IMR-90 (cell line): ENCODE data around the gene ANKRD6. TPM values are rescaled to one million over a fixed set of nuclear protein-coding genes. Genes with fewer than 3 reads are reported as not detected.

Experiments used
- ATAC-seq: fragments of 200-7000 bp; cut with Tn5 transposase; 2 replicates; pipeline ENCODE4 v1.9.1; 2020; ENCODE audit warnings: low read depth, mild to moderate bottlenecking, moderate library complexity
- BruUV-seq: library from RNA; stranded (reverse); fragments of 400-500 nt; replicated peaks from 2 replicates; lab custom pipeline; 2021; lab: Mats Ljungman, UMichigan
- CTCF ChIA-PET: fragments of 300-600 bp; formaldehyde crosslinking; extraction: SDS; loops from one replicate; lab custom pipeline; 2021; ENCODE audit warnings: antibody characterized with exemption; lab: Yijun Ruan, JAX
- POLR2A ChIA-PET: fragments of 300-600 bp; sonication (Branson Sonifier 250); formaldehyde crosslinking; loops from one replicate; lab custom pipeline; 2022; ENCODE audit warnings: antibody characterized with exemption; ENCODE audit not compliant: unreplicated experiment; lab: Charles Lee
- DNase-seq: peaks from one replicate; pipeline ENCODE4 v3.0.0; 2013
- H2AFZ ChIP-seq: replicated peaks from 2 replicates; pipeline ENCODE3; 2013; ENCODE audit warnings: low read length, mild to moderate bottlenecking; ENCODE audit not compliant: poor library complexity
- H2AK5ac ChIP-seq: 2 replicates; pipeline ENCODE4 v1.6.1; 2013; ENCODE audit warnings: low read depth, low read length, inconsistent platforms
- H2AK9ac ChIP-seq: replicated peaks from 2 replicates; pipeline ENCODE3; 2013; ENCODE audit warnings: mild to moderate bottlenecking, low read depth, low read length, moderate library complexity; ENCODE audit not compliant: poor library complexity
- H2BK120ac ChIP-seq: 2 replicates; pipeline ENCODE4 v1.6.1; 2013; ENCODE audit warnings: low read depth, low read length, inconsistent platforms
- H2BK15ac ChIP-seq: 3 replicates; pipeline ENCODE4 v1.6.1; 2013; ENCODE audit warnings: low read depth, low read length, inconsistent platforms
- H2BK20ac ChIP-seq: 2 replicates; pipeline ENCODE4 v1.6.1; 2013; ENCODE audit warnings: low read depth, mild to moderate bottlenecking, inconsistent platforms, low read length, moderate library complexity
- H2BK5ac ChIP-seq: 2 replicates; pipeline ENCODE4 v1.6.1; 2013; ENCODE audit warnings: mild to moderate bottlenecking, low read depth, low read length, inconsistent platforms; ENCODE audit not compliant: poor library complexity, severe bottlenecking
- H3K14ac ChIP-seq: replicated peaks from 2 replicates; pipeline ENCODE4 v1.6.1; 2013; ENCODE audit warnings: low read depth, low read length, inconsistent platforms
- H3K18ac ChIP-seq: 2 replicates; pipeline ENCODE4 v1.6.1; 2013; ENCODE audit warnings: low read depth, low read length, control low read depth
- H3K23ac ChIP-seq: 2 replicates; pipeline ENCODE4 v1.6.1; 2013; ENCODE audit warnings: low read depth, low read length, inconsistent platforms
- H3K27ac ChIP-seq: 2 replicates; pipeline ENCODE4 v1.5.1; 2013; ENCODE audit warnings: mild to moderate bottlenecking, control low read depth, low read length; ENCODE audit not compliant: insufficient read depth
- H3K27me3 ChIP-seq: 2 replicates; pipeline ENCODE4 v1.6.1; 2013; ENCODE audit warnings: low read length; ENCODE audit not compliant: control insufficient read depth, insufficient read depth
- H3K36me3 ChIP-seq: 2 replicates; pipeline ENCODE4 v1.6.1; 2013; ENCODE audit warnings: low read length, mixed read lengths; ENCODE audit not compliant: control insufficient read depth, insufficient read depth
- H3K4ac ChIP-seq: 2 replicates; pipeline ENCODE4 v1.6.1; 2013; ENCODE audit warnings: low read depth, low read length, inconsistent platforms
- H3K4me1 ChIP-seq: 2 replicates; pipeline ENCODE4 v1.6.1; 2013; ENCODE audit warnings: low read length, mixed read lengths; ENCODE audit not compliant: control insufficient read depth, insufficient read depth
- H3K4me2 ChIP-seq: 2 replicates; pipeline ENCODE4 v1.6.1; 2013; ENCODE audit warnings: low read depth, mild to moderate bottlenecking, control low read depth, low read length, moderate library complexity
- H3K4me3 ChIP-seq: 2 replicates; pipeline ENCODE4 v1.5.1; 2013; ENCODE audit warnings: low read depth, mild to moderate bottlenecking, control low read depth, low read length, moderate library complexity; ENCODE audit not compliant: insufficient read depth
- H3K56ac ChIP-seq: 2 replicates; pipeline ENCODE4 v1.6.1; 2013; ENCODE audit warnings: low read length, inconsistent platforms; ENCODE audit not compliant: insufficient read depth; ENCODE audit errors: extremely low read depth
- H3K79me1 ChIP-seq, 2 experiments: 2 replicates each; pipeline ENCODE4 v1.6.1; 2013; ENCODE audit warnings: low read length in 2 of 2, inconsistent platforms in 1 of 2, low read depth in 1 of 2
- H3K9ac ChIP-seq: 2 replicates; pipeline ENCODE4 v1.6.1; 2013; ENCODE audit warnings: low read depth, low read length, control low read depth
- H3K9me1 ChIP-seq: 2 replicates; pipeline ENCODE4 v1.6.1; 2013; ENCODE audit warnings: low read length, inconsistent platforms; ENCODE audit not compliant: insufficient read depth
- H3K9me3 ChIP-seq: 2 replicates; pipeline ENCODE4 v1.6.1; 2013; ENCODE audit warnings: low read length; ENCODE audit not compliant: control insufficient read depth, insufficient read depth
- H4K20me1 ChIP-seq: 2 replicates; pipeline ENCODE4 v1.6.1; 2013; ENCODE audit warnings: low read length, inconsistent platforms; ENCODE audit not compliant: insufficient read depth
- H4K5ac ChIP-seq: 2 replicates; pipeline ENCODE4 v1.6.1; 2013; ENCODE audit warnings: mild to moderate bottlenecking, low read depth, low read length, control low read depth
- H4K8ac ChIP-seq, 2 experiments: 2 replicates each; pipeline ENCODE4 v1.6.1; 2013; ENCODE audit warnings: low read depth in 2 of 2, low read length in 2 of 2, control low read depth in 1 of 2, inconsistent platforms in 1 of 2
- H4K91ac ChIP-seq: 2 replicates; pipeline ENCODE4 v1.6.1; 2013; ENCODE audit warnings: low read depth, low read length, inconsistent platforms; ENCODE audit not compliant: insufficient read depth
- BHLHE40 ChIP-seq: fragments of 150-350 bp; IDR thresholded peaks from 2 replicates; pipeline ENCODE4 v1.6.1; 2016; ENCODE audit warnings: mild to moderate bottlenecking, low read depth, low read length
- CEBPB ChIP-seq: IDR thresholded peaks from 2 replicates; pipeline ENCODE4 v1.6.1; 2012; ENCODE audit warnings: low read depth, low read length, improper control_type of control experiment
- FOS ChIP-seq: fragments of 150-350 bp; IDR thresholded peaks from 2 replicates; pipeline ENCODE4 v1.6.1; 2016; ENCODE audit warnings: low read depth, low read length
- MAFK ChIP-seq: IDR thresholded peaks from 2 replicates; pipeline ENCODE4 v1.6.1; 2012; ENCODE audit warnings: low read depth, low read length, improper control_type of control experiment
- NFE2L2 ChIP-seq: fragments of 150-350 bp; IDR thresholded peaks from 2 replicates; pipeline ENCODE4 v1.6.1; 2016; ENCODE audit warnings: low read depth, mild to moderate bottlenecking, low read length
- POLR2A ChIP-seq: IDR thresholded peaks from 2 replicates; pipeline ENCODE4 v1.6.1; 2012; ENCODE audit warnings: mild to moderate bottlenecking, low read depth, low read length
- RAD21 ChIP-seq: IDR thresholded peaks from 2 replicates; pipeline ENCODE4 v1.6.1; 2012; ENCODE audit warnings: low read length, improper control_type of control experiment
- RCOR1 ChIP-seq: IDR thresholded peaks from 2 replicates; pipeline ENCODE4 v1.6.1; 2012; ENCODE audit warnings: mild to moderate bottlenecking, low read length, improper control_type of control experiment; ENCODE audit not compliant: insufficient replicate concordance
- RFX5 ChIP-seq: IDR thresholded peaks from 2 replicates; pipeline ENCODE4 v1.8.0; 2012; ENCODE audit warnings: low read depth, mild to moderate bottlenecking, low read length, moderate library complexity
- SMC3 ChIP-seq: fragments of 150-350 bp; IDR thresholded peaks from 2 replicates; pipeline ENCODE4 v1.6.1; 2016; ENCODE audit warnings: low read depth, mild to moderate bottlenecking, antibody characterized with exemption, low read length, moderate library complexity
- USF2 ChIP-seq: fragments of 150-350 bp; IDR thresholded peaks from 2 replicates; pipeline ENCODE4 v1.6.1; 2017; ENCODE audit warnings: mild to moderate bottlenecking, antibody characterized with exemption, low read length, low read depth
- WGBS, 2 experiments: methylation state at CpG; one replicate each; pipeline versions ENCODE4 v1.1.5 to v1.1.7; 2013; ENCODE audit warnings: missing lambda C conversion rate in 2 of 2; ENCODE audit not compliant: insufficient read length in 1 of 2; ENCODE audit errors: extremely low coverage in 2 of 2; 5-methylcytosine and 5-hydroxymethylcytosine counted together
- dilution Hi-C: fragments of 300-500 bp; cut with HindIII; formaldehyde crosslinking; loops from one replicate; pipeline ENCODE4 v1.14.3; 2018; ENCODE audit warnings: low sequenced_read_pairs; ENCODE audit not compliant: unreplicated experiment
- in situ Hi-C: fragments of 300-500 bp; cut with MboI; formaldehyde crosslinking; loops from 3 replicates; pipeline ENCODE4 v1.14.3; 2019; ENCODE audit warnings: low sequenced_read_pairs, inconsistent platforms, mixed read lengths
- intact Hi-C: fragments of 100-400 bp; cut with micrococcal nuclease; formaldehyde crosslinking; loops from 2 replicates; pipeline ENCODE4 v1.10.0; 2022
- polyA plus RNA-seq, 3 experiments: library from polyadenylated mRNA; depleted of rRNA; stranded (reverse); fragments of >200 nt; gene quantifications; 2 replicates each; pipeline ENCODE4 v1.2.3, GENCODE V29; 2012; ENCODE audit warnings: low replicate concordance in 1 of 3
- total RNA-seq: library from RNA; depleted of rRNA; stranded (reverse); fragments of >200 nt; gene quantifications from 2 replicates; pipeline ENCODE4 v1.2.3, GENCODE V29; 2012

The ANKRD6 gene
- total and polyA plus RNA-seq, 2 of the 4 experiments (the other 2 are of a cell fraction): 0.12 to 0.18 TPM

- no peaks in the 10 kb centered on the region; the same call in 1 of the 2 replicates for H3K27me3 ChIP-seq
- ChIA-PET POLR2A (no interaction called here), CTCF (interaction anchor here (0.6 kb wide), 1 partner anchor 267 kb away, joined by 3 read pairs; no protein-coding TSS in a partner anchor)
- no peak overlapping the region for H2BK5ac ChIP-seq
- no peak overlapping the region for H2BK20ac ChIP-seq
- H2AFZ ChIP-seq: no peak overlapping the region
- no TSS peak for BruUV-seq
- no peak for DNase-seq
- no peak overlapping the region for H2AK5ac ChIP-seq
- H4K91ac ChIP-seq: no peak overlapping the region
- H4K5ac ChIP-seq: no peak overlapping the region
- H3K14ac ChIP-seq: no peak overlapping the region
- no peak overlapping the region for H2AK9ac ChIP-seq
- H3K56ac ChIP-seq: no peak overlapping the region
- H3K4me2 ChIP-seq: no peak overlapping the region
- H2BK15ac ChIP-seq: no peak overlapping the region
- no peak overlapping the region for H3K23ac ChIP-seq
- in situ Hi-C loops (no loop called here), intact Hi-C loops (no loop called here), dilution Hi-C loops (no loop called here)
- H3K4me3 ChIP-seq: no peak overlapping the region
- no peak overlapping the region for H2BK120ac ChIP-seq
- no CpG with 5 or more reads among the region's 6 CpGs for WGBS, 2 experiments
- no peak overlapping the region for H4K8ac ChIP-seq
- H3K36me3 ChIP-seq: no peaks in the 10 kb centered on the region
- TF ChIP-seq POLR2A (no peak), MAFK (no peak), USF2 (no peak), RAD21 (no peak), CEBPB (no peak), NFE2L2 (no peak), RCOR1 (no peak), RFX5 (no peak), SMC3 (no peak), BHLHE40 (no peak), FOS (no peak)
- H3K9ac ChIP-seq: no peak overlapping the region
- ATAC-seq: no peak
- no peaks in the 10 kb centered on the region for H4K20me1 ChIP-seq
- no peaks in the 10 kb centered on the region for H3K9me1 ChIP-seq
- no peaks in the 10 kb centered on the region for H3K79me1 ChIP-seq
- no peaks in the 10 kb centered on the region for H3K9me3 ChIP-seq
- no peak overlapping the region for H3K27ac ChIP-seq
- no peak overlapping the region for H3K4ac ChIP-seq
- H3K18ac ChIP-seq: no peak overlapping the region
- no peaks in the 10 kb centered on the region for H3K4me1 ChIP-seq
Observed at GRCh38 chr6:89567630-89568390, 134.9 kb downstream of the ANKRD6 start.
